Measurements from ENCODE around the gene SLC2A9.

- TF ChIP-seq MAX (IDR thresholded peaks at IDR 0.05), result no peak
- no peak for TF ChIP-seq NFE2L2 (IDR thresholded peaks at IDR 0.05; ENCODE audit: low read length)
- no peak for TF ChIP-seq ZFP36 (IDR thresholded peaks at IDR 0.05; ENCODE audit: borderline replicate concordance, low read depth, low read length, partially characterized antibody)
- no peak for TF ChIP-seq AKNA (CRISPR knock-in tag; IDR thresholded peaks at IDR 0.05; ENCODE audit: borderline replicate concordance)
- TF ChIP-seq ZNF230 (CRISPR knock-in tag; IDR thresholded peaks at IDR 0.05), result no peak
- no peak for TF ChIP-seq ZEB1 (IDR thresholded peaks at IDR 0.05; ENCODE audit: insufficient replicate concordance, low read depth)
These were observed 13.3 kb downstream of the SLC2A9 start for GRCh38 chr4:10007793-10008608.

Data from HepG2 (cell line).